GM21576 (cell line): Measurements from ENCODE around the gene AURKA.

Experiments used
- ATAC-seq: cut with Tn5 transposase; IDR thresholded peaks from one replicate; pipeline ENCODE4 v1.9.1; 2021; ENCODE audit warnings: mild to moderate bottlenecking, moderate library complexity; ENCODE audit not compliant: unreplicated experiment

AURKA gene

DNA sequence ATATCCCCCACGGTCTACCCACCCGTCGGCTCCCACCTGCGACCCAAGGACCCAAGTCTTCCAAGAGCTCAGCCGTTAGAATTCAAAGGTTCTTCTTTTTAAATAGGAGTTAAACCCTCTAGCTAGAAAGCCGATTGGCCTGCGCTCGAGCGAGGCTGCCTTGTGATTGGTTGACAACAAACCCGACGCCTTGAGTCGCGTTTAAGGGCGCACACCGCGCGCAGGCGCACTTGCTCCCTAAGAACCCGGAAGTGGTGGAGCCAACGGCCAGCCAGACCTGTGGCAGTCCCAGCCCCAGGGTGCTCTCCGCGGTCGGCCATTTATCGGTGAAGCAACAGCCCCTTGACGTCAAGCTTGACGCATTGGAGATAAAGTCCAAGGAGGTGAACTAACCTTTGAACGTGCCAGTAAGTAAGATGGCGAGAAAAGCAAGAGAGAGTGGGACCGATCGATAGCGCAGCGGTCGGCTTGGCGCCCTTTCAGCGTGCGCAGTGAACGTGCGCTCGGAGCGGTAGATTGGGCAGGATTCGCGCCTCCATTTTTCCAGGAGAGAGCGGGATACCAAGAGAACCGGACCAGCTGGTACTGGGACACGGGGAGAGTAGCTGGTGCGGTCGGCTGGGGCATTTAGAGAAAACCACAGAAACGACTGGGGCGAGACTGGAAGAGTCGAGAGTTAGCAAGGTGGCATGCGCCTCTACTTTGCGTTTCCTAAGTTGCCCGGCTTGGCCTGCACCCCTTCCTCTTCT is at the start of gene AURKA, which contains the start of gene CSTF1:
TSS of gene AURKA (minus strand) at position 84 of the 749 bp plus-strand sequence. CDS start 4,018 bp downstream, outside the sequence.
TSS of gene CSTF1 (plus strand) at position 514 of the 749 bp plus-strand sequence. CDS start 2,908 bp downstream, outside the sequence.
- peak; percentile 92 for ATAC-seq

DNA sequence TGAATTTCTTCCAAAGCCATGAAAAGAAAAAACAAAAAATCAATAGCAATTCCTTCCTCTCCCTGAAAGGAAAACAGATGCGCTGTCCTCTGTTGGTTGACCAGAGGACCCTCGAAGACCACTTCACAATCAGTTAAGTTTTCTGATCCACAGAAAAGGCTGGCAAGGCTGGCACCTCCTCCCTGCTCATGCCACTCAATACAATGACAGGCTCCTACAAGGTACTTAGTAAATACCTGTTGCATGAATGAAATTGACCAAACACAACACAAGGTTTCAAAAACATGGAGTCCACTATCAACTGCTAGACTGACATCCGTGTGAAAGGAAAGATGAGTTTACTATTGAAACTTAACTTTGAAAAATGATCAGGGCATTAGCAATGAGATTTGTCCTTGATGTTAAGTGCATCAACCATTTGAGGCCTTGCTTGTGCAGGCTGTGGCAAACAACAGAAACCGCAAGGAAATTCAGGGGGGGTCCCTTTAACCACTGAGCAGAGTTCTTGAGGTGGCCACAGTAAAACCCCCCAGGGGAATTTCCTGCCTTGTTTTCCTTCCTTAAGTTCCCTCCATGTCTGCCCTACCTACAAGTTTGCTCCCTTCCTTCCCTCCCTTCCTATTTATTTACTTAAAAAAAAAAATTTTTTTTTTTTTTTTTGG is 48.5 kb upstream of the AURKA start:
- ATAC-seq = peak; percentile 59

DNA sequence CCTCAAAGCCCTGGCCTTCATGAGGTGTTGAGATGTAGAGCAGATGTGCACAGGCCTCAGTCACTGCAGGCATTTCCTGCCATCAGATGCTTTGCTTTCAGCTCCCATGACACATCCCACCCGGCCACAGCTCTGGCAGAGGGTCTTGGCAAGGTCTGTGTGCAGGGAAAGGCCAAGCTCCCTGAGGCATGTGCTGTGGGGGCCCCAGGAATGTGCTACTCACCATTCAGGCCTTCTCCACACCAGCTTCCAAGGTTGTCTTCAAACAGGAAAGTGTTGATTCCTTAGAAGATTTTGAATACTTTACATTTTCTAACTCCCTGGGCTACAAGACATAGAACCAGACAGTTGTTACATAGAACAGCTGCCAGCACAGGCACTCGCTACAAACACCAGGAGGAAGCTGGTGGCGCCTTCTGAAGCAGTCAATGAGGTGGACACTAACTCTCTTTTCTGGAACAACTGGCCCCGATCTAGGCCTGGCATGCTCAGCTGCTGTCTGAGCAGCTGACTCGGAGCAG is 47.8 kb upstream of the AURKA start:
- no peak for ATAC-seq

DNA sequence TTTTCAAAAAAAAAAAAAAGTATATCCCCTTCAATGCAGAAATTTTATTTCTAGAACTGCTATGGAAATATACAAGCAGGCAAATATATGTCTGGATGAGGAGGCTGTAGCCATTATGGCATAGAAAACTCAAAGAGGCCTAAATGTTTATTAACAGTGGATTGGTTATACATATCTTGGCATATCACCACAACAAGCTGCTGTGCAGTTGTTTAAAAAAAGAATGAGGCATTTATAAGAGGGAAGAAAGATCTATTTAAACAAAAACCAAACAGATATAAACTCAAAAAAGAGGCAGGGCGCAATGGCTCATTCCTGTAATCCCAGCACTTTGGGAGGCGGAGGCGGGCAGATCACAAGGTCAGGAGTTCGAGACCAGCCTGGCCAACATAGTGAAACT is 46.3 kb upstream of the AURKA start:
- ATAC-seq = no peak

DNA sequence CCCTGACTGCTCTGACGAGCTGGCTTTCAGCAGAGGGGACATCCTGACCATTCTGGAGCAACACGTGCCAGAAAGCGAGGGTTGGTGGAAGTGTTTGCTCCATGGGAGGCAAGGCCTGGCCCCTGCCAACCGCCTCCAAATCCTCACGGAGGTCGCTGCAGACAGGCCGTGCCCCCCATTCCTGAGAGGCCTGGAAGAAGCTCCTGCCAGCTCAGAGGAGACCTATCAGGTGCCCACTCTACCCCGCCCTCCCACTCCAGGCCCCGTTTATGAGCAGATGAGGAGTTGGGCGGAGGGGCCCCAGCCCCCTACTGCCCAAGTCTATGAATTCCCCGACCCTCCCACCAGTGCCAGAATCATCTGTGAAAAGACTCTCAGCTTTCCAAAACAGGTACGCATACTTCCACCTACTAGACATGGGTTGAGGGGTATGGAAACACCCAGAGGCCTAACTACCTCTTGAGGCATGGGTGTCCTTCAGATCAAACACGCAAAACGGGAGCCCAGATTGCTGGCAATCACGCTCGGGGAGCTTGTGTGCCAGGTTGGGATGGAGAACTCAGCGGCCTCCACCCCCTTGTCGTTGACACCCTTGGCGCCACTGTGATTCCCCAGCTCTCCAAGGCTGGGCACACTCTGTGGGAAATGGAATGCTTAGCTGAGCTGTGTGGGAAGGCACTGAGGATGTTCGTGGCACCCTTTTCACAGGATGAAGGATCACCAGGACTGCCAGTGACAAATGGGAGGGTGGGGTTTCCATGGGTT is 45.4 kb upstream of the AURKA start:
- ATAC-seq = no peak

DNA sequence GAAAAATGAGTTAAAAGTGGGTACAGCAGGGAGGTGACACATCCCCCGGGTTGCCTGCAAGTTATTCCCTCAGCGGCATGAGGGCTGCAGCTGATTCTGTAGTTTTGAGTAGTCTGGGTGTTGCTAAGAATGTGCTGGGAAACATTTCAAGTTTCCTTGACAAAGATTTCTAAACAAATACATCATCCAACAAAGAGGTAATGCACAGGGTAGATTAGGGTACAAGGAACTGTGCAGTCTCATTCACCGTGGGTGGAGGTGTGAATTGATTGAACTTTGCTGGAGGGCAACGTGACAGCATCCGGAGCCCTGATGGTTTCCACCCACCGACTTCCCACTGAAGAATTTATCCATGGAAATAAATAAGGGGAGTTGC is 41.9 kb upstream of the AURKA start:
- ATAC-seq = no peak

DNA sequence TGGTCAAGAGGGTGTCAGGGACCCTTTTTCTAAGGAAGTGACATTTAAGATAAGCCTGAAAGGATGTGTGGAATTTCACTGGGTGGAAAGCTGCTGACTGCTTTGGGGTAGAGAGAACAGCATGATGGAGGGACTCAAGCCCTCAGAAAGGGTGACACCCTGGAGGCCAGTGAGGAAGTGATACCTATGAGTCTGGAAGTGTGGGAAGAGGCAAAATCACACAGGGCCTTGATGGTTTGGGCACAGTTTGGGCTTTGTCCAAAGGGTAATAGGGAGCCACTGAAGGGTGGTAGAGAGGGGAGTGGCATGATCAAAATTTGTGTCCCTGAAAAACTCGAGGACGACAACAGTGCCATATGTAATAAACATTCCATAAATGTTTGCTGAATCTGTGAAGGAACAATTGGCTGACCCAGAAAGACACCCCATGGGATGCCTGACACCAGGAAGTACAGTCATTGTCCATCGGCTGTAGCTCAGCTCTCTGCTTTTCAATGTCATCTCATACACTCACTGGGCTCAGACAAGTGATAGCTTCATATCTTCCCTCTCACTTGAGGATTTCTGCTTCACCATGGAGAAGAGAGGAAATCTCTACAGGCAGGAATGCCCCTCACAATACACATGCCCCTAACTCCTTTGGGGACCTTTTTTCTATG is 41.3 kb upstream of the AURKA start:
- ATAC-seq = no peak

DNA sequence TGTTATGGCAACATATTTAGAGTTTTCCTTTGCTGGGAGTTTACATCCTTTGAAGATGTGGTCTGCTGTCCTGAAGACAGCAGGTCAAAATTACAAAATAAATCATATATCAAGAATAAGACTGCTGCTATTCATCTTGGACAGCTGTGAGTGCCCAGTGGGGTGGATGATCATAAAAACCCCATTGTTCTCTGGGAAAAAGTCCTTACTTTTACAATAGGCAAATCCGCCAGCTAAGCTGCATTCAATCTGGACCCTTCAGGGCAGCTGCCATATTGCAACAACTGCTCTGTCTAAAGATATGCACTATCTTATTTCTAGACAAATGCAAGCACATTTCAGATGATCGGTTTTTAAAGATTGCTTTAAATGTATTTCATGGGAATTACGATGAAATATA is 39.5 kb upstream of the AURKA start:
- no peak for ATAC-seq

DNA sequence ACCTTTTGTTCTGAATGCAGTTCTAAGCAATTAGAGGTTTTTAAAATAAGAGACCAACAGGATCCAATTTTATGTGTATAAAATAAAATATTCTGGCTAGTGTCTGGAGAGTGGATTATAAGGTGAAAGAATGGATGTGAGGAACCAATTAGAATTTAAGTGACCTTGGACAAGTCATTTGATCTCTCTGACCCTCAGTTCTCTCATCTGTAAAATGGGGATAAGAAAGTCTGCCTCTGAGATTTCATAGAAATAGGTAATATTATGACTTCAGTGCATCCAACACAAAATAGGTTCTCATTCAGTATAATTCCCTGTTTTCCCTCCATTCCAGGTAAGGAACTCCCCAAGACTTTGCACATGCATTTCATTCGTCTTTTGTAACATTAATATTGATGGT is 38.9 kb upstream of the AURKA start:
- no peak for ATAC-seq

DNA sequence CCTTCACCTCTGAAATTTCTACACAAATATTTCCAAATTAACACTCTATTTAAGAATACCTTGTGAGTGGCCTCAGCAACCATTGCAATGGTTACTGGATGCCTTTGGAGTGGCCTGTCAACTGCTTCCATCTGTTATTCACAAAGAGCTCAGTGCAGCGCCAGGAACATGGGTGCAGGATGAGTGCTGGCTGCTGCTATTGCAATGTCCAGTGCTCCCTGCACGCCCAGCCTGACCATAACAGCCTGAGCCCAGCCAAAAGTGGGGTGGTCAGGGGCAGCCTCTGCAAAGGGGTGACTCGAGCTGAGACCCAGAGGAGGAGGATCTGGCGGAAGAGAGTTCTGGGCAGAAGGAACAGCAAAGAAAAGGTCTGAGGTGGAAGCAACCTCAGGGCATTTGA is 38.4 kb upstream of the AURKA start:
- ATAC-seq = no peak

DNA sequence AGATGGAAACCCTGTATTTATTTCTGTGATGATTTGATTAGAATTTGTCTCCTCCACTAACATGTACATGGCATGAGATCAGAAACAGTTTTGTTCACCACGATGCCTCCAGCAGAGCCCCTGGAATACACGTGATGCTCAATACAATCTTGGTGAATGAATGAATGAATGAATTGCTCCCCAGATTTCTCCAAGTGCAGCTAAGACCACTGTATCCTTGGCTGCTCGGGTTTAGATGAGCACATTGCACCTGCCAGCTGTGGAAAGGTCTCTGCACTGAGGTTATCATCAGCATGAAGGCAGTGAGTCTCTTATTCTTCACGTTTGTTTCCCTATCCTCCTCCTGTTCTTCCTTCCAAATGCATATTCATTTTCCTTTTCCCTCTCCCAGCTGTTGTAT is 37.9 kb upstream of the AURKA start:
- no peak for ATAC-seq

DNA sequence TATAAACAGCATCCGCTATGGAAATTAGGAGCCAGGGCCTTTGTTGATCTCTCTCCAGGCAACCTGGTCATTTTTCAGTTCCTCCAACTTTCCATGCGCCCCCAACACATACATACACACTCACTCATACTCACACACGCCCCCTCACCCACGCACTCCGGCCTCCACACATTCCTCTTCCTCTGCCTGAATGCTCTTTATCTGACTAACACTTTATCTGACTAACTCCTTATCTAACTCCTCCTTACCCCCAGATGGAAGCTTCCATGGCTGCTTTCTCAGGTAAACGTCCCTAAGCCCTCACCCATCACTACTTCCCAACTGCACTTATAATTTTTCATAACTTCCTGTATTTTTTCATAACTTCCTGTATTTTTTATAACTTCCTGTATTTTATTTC is 37.5 kb upstream of the AURKA start:
- ATAC-seq = no peak

DNA sequence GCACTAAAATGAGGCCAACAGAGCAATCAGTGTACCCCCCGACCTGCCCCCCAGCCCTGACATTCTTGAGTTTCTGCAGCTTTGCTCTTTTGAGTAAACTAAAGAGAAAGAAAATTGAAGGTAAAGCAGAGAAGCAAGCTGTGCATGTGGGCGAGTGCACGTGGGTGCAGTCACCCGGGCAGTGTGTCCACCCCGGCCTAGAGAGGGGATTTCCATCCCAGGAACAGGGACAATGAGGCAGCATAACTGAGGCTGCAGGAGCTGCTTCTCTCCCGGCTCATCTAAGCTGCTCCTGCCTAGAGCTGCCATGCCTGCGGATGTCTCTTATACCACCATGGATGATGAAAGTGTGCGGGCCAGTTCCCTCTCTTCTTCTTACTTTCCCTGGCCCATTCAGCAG is 36.9 kb upstream of the AURKA start:
- ATAC-seq = no peak

DNA sequence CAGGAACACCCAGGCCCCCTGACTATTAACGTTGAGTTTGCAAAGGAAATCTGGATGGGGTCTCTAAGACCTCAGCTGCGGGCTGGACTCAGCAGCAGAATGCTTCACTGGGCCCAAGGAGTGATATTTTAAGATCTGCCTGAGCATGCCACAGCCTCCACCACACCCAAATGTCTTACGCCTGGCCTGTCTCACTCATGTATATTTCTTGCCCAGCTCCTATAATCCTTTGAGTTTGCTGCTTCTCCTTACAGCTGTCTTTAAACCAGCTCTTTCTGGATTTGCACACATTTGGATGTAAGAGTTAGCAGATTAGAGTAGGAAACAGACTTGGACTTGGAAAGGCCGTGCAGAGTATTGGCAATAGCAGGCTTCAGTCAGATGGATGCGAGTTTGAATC is 36.4 kb upstream of the AURKA start:
- ATAC-seq = no peak

DNA sequence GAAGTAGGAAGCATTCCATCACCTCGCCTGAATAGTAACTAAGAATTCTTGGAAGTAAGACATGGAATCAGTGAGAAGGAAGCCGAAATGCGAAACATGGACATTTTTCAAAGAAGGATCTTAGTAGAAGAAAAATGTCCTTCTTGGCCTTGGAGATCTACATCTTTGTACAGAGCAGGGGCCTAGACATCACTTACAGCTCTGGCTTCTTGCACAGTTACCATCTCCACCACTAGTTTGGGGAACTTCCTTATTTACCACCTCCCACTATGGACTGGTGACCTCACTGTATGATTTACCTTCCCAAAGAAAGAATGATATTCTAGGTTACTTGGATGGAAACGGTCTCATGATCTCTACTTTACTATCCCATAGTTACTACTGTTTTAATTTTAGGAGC is 35.8 kb upstream of the AURKA start:
- no peak for ATAC-seq

DNA sequence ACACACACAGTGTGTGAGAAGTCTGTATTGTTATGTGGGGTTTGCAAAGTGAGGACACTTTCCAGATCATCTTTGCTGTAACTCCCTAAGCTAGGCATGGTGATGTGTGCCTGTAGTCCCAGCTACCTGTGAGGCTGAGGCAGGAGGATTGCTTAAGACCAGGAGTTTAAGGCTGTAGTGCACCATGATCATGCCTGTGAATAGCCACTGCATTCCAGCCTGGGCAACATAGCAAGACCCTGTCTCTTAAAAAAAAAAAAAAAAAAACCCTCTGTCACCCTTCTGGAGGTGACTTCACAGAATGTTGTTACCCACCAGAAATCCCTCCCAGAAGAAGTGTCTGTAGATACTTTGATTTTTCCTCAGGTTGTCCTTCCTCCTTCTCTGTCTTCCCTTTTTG is 34.9 kb upstream of the AURKA start:
- no peak for ATAC-seq

DNA sequence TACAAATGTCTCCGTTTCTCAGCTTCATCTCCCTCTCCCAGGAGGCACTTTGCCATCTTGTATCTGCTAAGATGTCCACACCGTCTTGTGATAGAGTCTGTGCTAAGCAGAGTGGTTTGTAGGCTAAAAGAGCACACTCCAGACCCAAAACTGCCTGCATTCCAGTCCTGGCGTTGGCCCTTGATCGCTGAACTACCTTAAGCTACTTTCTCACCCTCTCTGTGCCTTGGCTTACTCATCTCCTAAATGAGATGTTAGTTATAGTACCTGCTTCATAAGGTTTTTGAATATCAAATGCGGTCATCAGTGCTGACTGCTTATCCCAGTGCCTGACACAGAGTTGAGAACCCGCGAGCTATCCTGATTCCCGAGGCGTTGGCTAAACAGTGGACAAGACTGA is 34.0 kb upstream of the AURKA start:
- no peak for ATAC-seq

DNA sequence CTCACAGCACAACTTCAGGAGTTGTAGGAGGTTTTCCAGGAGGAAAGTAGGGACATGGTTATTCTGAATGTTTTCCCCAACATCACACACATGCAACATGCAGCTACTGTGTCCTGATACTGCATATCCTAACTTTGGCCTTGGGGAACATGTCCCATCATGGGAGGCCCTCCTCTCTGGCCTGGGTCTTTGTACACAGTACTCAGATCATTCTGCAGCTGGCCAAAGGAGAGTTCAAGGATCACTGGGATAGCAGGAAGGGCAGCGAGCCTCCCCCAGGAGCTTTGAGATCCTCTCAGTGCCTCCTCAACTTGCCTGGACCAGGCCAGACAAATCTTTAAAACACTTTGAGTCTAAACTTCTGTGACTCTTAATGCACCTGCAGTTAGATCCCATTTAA is 32.9 kb upstream of the AURKA start:
- no peak for ATAC-seq

DNA sequence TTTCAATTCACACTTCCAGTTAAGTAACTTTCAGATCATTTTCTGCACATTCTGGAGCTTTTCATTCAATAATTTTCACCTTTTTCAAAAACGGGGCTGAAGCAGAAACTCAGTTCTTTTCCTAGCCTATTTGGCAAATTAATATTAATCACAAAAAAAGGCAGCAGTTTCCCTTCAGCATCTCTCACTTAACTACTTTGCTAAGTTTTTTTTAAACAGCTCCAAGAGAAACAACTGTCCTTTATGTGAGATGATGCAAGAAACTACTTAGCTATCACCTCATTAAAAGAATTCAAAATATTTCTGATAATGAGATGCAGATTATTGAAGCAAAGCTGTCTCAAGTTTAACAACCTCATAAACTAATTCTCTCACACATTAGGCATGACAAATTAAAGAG is 31.9 kb upstream of the AURKA start:
- no peak for ATAC-seq

DNA sequence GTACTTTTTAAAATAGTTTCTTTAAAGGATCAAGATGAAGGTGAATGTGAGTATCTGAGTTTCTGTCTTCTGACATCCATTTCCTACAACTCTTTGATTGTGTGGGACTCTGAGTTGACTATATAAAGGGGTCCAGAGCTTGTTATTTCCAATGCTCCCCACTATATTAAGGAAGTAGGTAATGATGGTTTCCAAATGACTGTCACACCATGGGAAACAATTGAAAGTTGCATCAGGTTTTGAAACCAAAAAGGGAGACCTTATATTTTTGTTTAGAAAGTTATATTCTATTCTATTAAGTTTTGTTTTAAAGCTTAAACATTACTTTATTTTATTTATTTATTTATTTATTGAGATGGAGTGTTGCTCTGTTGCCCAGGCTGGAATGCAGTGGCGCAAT is 31.2 kb upstream of the AURKA start:
- no peak for ATAC-seq

DNA sequence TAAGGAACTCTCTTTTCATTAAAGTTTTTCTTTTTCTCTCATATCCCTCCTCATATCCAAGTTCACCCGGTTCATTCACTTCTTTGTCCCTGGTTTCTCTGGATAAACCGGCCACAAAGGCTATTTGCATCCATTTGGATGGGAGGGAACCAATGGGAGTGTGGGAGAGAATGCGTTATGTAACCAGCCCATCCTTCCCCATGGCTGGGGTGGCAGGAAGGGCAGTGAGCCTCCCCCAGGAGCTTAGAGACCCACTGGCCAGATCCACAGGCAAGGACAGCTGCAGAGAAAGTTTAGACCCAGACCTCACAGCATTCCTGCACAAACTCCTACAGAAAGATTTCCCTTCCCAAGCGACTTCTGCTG is 30.8 kb upstream of the AURKA start:
- no peak for ATAC-seq
